Embryonic facial prominence (tissue), 1 donor: ENCODE results near the gene ADGRB2.

Experiments
- DNase-seq: peaks from one replicate; pipeline ENCODE4 v3.0.0-alpha.2; 2016; ENCODE audit errors: extremely low spot score

Gene ADGRB2

GRCh38 chr1:31679091-31679490, 85.0 kb downstream of the ADGRB2 start:
- DNase-seq: no peak

GRCh38 chr1:31678681-31679080, 85.5 kb downstream of the ADGRB2 start:
- DNase-seq: no peak

- DNase-seq: no peak
Measured at GRCh38 chr1:31677949-31678348, 86.2 kb downstream of the ADGRB2 start.

- no peak for DNase-seq
Measured at GRCh38 chr1:31677401-31677800, 86.7 kb downstream of the ADGRB2 start.
